ENCODE results near the gene FGFR2.

The FGFR2 gene

GRCh38 chr10:121433965-121434364 is 164.3 kb downstream of the FGFR2 start:
- no peak for DNase-seq (ENCODE audit: low read depth in 2 of 2)
- TF ChIP-seq, protein P1, sequence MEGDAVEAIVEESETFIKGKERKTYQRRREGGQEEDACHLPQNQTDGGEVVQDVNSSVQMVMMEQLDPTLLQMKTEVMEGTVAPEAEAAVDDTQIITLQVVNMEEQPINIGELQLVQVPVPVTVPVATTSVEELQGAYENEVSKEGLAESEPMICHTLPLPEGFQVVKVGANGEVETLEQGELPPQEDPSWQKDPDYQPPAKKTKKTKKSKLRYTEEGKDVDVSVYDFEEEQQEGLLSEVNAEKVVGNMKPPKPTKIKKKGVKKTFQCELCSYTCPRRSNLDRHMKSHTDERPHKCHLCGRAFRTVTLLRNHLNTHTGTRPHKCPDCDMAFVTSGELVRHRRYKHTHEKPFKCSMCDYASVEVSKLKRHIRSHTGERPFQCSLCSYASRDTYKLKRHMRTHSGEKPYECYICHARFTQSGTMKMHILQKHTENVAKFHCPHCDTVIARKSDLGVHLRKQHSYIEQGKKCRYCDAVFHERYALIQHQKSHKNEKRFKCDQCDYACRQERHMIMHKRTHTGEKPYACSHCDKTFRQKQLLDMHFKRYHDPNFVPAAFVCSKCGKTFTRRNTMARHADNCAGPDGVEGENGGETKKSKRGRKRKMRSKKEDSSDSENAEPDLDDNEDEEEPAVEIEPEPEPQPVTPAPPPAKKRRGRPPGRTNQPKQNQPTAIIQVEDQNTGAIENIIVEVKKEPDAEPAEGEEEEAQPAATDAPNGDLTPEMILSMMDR (IDR thresholded peaks at IDR 0.05; ENCODE audit: low read depth, low read length), result no peak

GRCh38 chr10:121428867-121429266 is 169.4 kb downstream of the FGFR2 start:
- no peak overlapping the region for H3K4me3 ChIP-seq (replicated peaks in 1 of 2; ENCODE audit: low read depth in 2 of 2, low read length in 2 of 2)
- TF ChIP-seq, protein P1 (IDR thresholded peaks at IDR 0.05; ENCODE audit: low read depth, low read length), result no peak
- no peak for DNase-seq (ENCODE audit: low read depth in 2 of 2)

More at GRCh38 chr10:121433965-121434364, 164.3 kb downstream of the FGFR2 start:
- H3K4me3 ChIP-seq (replicated peaks in 1 of 2; ENCODE audit: low read depth in 2 of 2, low read length in 2 of 2), result no peak overlapping the region

All from cardiac fibroblast (primary cell).